Endodermal cell (in vitro differentiated cells): ENCODE results near the gene STXBP4. TPM values are rescaled to one million over a fixed set of nuclear protein-coding genes. Genes with fewer than 3 reads are reported as not detected.

Experiments used
- DNase-seq: peaks from one replicate; pipeline ENCODE4 v3.0.0-alpha.2; 2017
- H3K27ac ChIP-seq: 2 replicates; pipeline ENCODE4 v1.5.1; 2013; ENCODE audit warnings: mild to moderate bottlenecking, low read depth, low read length, moderate library complexity
- H3K27me3 ChIP-seq: 2 replicates; pipeline ENCODE4 v1.6.1; 2013; ENCODE audit warnings: mild to moderate bottlenecking, low read length, moderate library complexity; ENCODE audit not compliant: insufficient read depth, control insufficient read depth, poor library complexity, severe bottlenecking
- H3K36me3 ChIP-seq: 2 replicates; pipeline ENCODE4 v1.7.0; 2013; ENCODE audit warnings: mild to moderate bottlenecking, low read length, moderate library complexity; ENCODE audit not compliant: control insufficient read depth, insufficient read depth
- H3K4me1 ChIP-seq: one replicate; pipeline ENCODE4 v1.7.0; 2013; ENCODE audit warnings: low read length; ENCODE audit not compliant: control insufficient read depth, insufficient read depth
- H3K4me3 ChIP-seq: 2 replicates; pipeline ENCODE4 v1.5.1; 2013; ENCODE audit warnings: mild to moderate bottlenecking, low read length, moderate library complexity
- H3K9ac ChIP-seq: 2 replicates; pipeline ENCODE4 v1.6.1; 2013; ENCODE audit warnings: mild to moderate bottlenecking, low read length, moderate library complexity; ENCODE audit not compliant: poor library complexity, severe bottlenecking; ENCODE audit errors: extremely low read depth
- H3K9me3 ChIP-seq: 2 replicates; pipeline ENCODE4 v1.6.1; 2013; ENCODE audit warnings: mild to moderate bottlenecking, low read length, moderate library complexity; ENCODE audit not compliant: control insufficient read depth
- H3K27ac Mint-ChIP-seq: 2 replicates; pipeline ENCODE4 v1.8.0; 2020; ENCODE audit warnings: mixed read lengths
- H3K27me3 Mint-ChIP-seq: 2 replicates; pipeline ENCODE4 v1.8.0; 2021; ENCODE audit warnings: mild to moderate bottlenecking, mixed read lengths; ENCODE audit not compliant: insufficient read depth
- H3K36me3 Mint-ChIP-seq: 2 replicates; pipeline ENCODE4 v1.8.0; 2020; ENCODE audit warnings: low read depth, mixed read lengths
- H3K4me1 Mint-ChIP-seq: 2 replicates; pipeline ENCODE4 v1.8.0; 2020; ENCODE audit warnings: mixed read lengths
- H3K4me3 Mint-ChIP-seq: 2 replicates; pipeline ENCODE4 v1.8.0; 2020; ENCODE audit warnings: mild to moderate bottlenecking, moderate library complexity, mixed read lengths
- H3K9me3 Mint-ChIP-seq: 2 replicates; pipeline ENCODE4 v1.8.0; 2020; ENCODE audit warnings: mild to moderate bottlenecking, mixed read lengths
- WGBS, 2 experiments: methylation state at CpG; one replicate each; pipeline versions ENCODE4 v1.1.5 to v1.1.7; 2013; ENCODE audit warnings: missing lambda C conversion rate in 2 of 2, mixed read lengths in 1 of 2; ENCODE audit not compliant: insufficient coverage in 1 of 2, insufficient read length in 1 of 2; 5-methylcytosine and 5-hydroxymethylcytosine counted together
- total RNA-seq, 2 donors: library from RNA; stranded (reverse); fragmentation: NEBNext Ultra II Directional in 1 of 2; extraction: Animal tissue kit (Norgen Biotek cat#: 25700) in 1 of 2; gene quantifications; 2 replicates in 1 of 2; 3 replicates in 1 of 2; pipeline ENCODE4 v1.2.1, GENCODE V29; 2021
- TF ChIP-seq, protein P1 (sequence below): fragments of 200-600 bp; sonication (generic); conservative IDR thresholded peaks from 2 replicates; pipeline ENCODE4 v1.5.0; 2021; ENCODE audit warnings: antibody characterized with exemption, mild to moderate bottlenecking

STXBP4 gene
- total RNA-seq, 2 donors from 2014 or later, result 15.5 to 18.0 TPM

DNA sequence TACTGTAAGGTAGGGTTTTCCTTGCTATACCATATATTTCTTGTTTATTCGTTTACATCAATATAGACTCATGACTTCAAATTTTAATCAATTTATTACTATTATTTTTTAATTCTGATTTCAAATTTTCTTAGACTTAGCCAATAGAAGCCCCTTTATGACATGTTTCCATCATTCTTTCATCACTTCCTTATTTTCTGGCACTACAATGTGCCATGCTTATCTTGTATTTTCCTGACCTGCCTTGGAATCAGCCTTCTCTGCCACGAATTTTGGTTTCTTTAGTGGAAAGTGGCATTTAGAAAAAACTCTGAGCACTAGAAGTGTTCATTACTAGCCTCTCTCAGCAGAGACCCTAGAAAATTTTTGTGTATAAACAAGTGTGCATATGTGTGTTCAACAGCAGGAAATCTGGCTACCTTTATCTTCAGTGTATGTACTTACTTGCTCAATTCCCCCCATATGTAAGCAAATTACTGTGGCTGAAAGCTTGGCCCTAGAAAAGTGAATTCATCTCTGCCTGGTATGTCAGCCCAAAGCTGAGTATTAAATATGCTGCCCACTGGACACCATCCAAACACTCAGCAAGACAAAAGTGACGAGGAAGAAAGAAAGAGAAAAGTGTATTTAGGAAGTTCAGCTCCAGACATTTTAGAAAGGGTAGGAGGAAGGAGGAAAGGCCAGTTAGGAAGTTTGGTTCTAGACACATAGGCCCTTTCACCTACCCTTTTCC is 4.0 kb downstream of the STXBP4 start:
- H3K27ac ChIP-seq, result no peak overlapping the region
- no peak for DNase-seq
- H3K36me3 Mint-ChIP-seq, result peaks cover 19% of the 10 kb centered on the region
- no peak overlapping the region for H3K4me3 Mint-ChIP-seq
- peaks cover 7% of the 10 kb centered on the region for H3K9me3 ChIP-seq
- peaks cover 11% of the 10 kb centered on the region for H3K9me3 Mint-ChIP-seq
- H3K27ac Mint-ChIP-seq, result no peak overlapping the region
- peaks cover 3% of the 10 kb centered on the region for H3K4me1 ChIP-seq
- H3K4me1 Mint-ChIP-seq, result peaks cover 9% of the 10 kb centered on the region
- no peak overlapping the region for H3K9ac ChIP-seq
- H3K4me3 ChIP-seq, result no peak overlapping the region
- H3K27me3 ChIP-seq, result no peaks in the 10 kb centered on the region
- no peaks in the 10 kb centered on the region for H3K36me3 ChIP-seq
- no peaks in the 10 kb centered on the region for H3K27me3 Mint-ChIP-seq
- TF ChIP-seq, protein P1, sequence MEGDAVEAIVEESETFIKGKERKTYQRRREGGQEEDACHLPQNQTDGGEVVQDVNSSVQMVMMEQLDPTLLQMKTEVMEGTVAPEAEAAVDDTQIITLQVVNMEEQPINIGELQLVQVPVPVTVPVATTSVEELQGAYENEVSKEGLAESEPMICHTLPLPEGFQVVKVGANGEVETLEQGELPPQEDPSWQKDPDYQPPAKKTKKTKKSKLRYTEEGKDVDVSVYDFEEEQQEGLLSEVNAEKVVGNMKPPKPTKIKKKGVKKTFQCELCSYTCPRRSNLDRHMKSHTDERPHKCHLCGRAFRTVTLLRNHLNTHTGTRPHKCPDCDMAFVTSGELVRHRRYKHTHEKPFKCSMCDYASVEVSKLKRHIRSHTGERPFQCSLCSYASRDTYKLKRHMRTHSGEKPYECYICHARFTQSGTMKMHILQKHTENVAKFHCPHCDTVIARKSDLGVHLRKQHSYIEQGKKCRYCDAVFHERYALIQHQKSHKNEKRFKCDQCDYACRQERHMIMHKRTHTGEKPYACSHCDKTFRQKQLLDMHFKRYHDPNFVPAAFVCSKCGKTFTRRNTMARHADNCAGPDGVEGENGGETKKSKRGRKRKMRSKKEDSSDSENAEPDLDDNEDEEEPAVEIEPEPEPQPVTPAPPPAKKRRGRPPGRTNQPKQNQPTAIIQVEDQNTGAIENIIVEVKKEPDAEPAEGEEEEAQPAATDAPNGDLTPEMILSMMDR, result no peak
- WGBS, 2 experiments, result 78 to 95% methylated on average over 1 to 3 of the region's 3 CpGs

DNA sequence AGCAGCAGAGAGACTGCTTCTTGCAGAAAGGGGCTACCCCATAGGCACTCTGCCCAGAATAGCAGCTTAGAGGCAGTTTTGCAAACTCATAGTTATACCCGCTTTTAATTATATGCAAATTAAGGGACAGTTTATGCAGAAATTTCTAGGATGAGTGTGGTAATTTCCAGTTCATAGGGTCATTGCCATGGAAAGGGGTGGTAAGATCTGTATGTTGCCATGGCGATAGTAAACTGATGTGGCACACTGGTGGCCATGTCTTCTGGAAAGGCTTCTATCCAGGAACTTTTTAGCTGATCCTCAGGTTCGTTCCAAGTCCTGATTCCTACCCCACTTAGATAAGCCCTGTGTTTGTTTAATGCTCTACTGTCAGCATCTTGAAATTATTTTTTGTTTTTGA is 6.2 kb downstream of the STXBP4 start:
- H3K4me3 ChIP-seq, result no peak overlapping the region
- H3K9ac ChIP-seq, result no peak overlapping the region
- no peaks in the 10 kb centered on the region for H3K36me3 ChIP-seq
- no peak for DNase-seq
- H3K9me3 ChIP-seq, result peaks cover 16% of the 10 kb centered on the region
- H3K27ac Mint-ChIP-seq, result no peak overlapping the region
- no peak overlapping the region for H3K27ac ChIP-seq
- H3K4me1 Mint-ChIP-seq, result peaks cover 9% of the 10 kb centered on the region
- H3K9me3 Mint-ChIP-seq, result peaks cover 16% of the 10 kb centered on the region
- H3K27me3 Mint-ChIP-seq, result no peaks in the 10 kb centered on the region
- H3K36me3 Mint-ChIP-seq, result peaks cover 26% of the 10 kb centered on the region
- TF ChIP-seq, protein P1, result no peak
- H3K27me3 ChIP-seq, result no peaks in the 10 kb centered on the region
- WGBS, 2 experiments, result 92 to 94% methylated on average over 2 to 3 of the region's 3 CpGs
- H3K4me3 Mint-ChIP-seq, result no peak overlapping the region
- no peaks in the 10 kb centered on the region for H3K4me1 ChIP-seq

DNA sequence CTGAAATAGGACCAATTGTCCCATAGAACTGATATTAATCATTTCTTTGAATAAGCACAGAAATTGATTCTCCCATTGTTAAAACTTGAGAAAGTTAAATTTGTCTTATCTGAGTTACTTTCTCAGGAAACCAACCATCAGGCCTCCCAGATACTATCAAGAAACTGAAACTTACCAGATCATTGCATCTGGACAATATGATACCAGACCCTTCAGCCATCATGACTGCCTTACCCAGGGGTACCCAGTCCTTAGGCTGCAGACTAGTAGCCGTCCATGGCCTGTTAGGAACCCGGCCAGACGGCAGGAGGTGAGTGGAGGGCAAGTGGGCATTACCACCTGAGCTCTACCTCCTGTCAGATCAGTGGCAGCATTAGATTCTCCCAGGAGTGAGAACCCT is 7.8 kb downstream of the STXBP4 start:
- H3K4me3 Mint-ChIP-seq, result no peak overlapping the region
- H3K36me3 Mint-ChIP-seq, result peaks cover 34% of the 10 kb centered on the region
- WGBS, 2 experiments, result 92 to 100% methylated on average over 2 to 3 of the region's 3 CpGs
- Histone ChIP-seq H3K4me3 (no peak overlapping the region), H3K27me3 (no peaks in the 10 kb centered on the region), H3K27ac (no peak overlapping the region), H3K4me1 (no peaks in the 10 kb centered on the region), H3K9ac (no peak overlapping the region), H3K9me3 (peaks cover 28% of the 10 kb centered on the region), H3K36me3 (no peaks in the 10 kb centered on the region)
- TF ChIP-seq, protein P1, result no peak
- DNase-seq, result no peak
- no peaks in the 10 kb centered on the region for H3K27me3 Mint-ChIP-seq
- H3K4me1 Mint-ChIP-seq, result peaks cover 2% of the 10 kb centered on the region
- H3K9me3 Mint-ChIP-seq, result peaks cover 24% of the 10 kb centered on the region
- H3K27ac Mint-ChIP-seq, result no peak overlapping the region
